Testis (tissue), 2 donors: ENCODE data around the gene DGKZ.

Source experiments
- CTCF ChIP-seq, 3 experiments: fragments of 450-650 bp in 2 of 3; fragments of 200-600 bp in 1 of 3; sonication (generic) in 1 of 3; IDR thresholded peaks; one replicate each; pipeline ENCODE4 v1.5.1; 2016 to 2019; ENCODE audit warnings: antibody characterized with exemption in 3 of 3, mild to moderate bottlenecking in 2 of 3, moderate library complexity in 1 of 3
- POLR2A ChIP-seq: fragments of 450-650 bp; IDR thresholded peaks from one replicate; pipeline ENCODE4 v1.6.1; 2017; ENCODE audit warnings: antibody characterized with exemption, mild to moderate bottlenecking, moderate library complexity

- no peak for TF ChIP-seq CTCF (IDR thresholded peaks at IDR 0.05)
- TF ChIP-seq POLR2A = no peak
These were observed 30.0 kb downstream of the DGKZ start for GRCh38 chr11:46377290-46377689.
